ENCODE data around the gene LCN10.

Gene LCN10

GRCh38 chr9:136760424-136760823 is 17.7 kb upstream of the LCN10 start:
- H3K4me1 ChIP-seq (ENCODE audit: insufficient read depth, low read length, severe bottlenecking) = no peaks in the 10 kb centered on the region
- no peaks in the 10 kb centered on the region for H3K36me3 ChIP-seq (ENCODE audit: insufficient read depth, low read length)
- H3K4me3 ChIP-seq (ENCODE audit: low read depth, low read length, poor library complexity, severe bottlenecking) = no peak overlapping the region
- no peak overlapping the region for H3K9ac ChIP-seq (ENCODE audit: low read length)
- no peaks in the 10 kb centered on the region for H4K20me1 ChIP-seq (ENCODE audit: insufficient read depth, low read length)
- no peaks in the 10 kb centered on the region for H3K79me2 ChIP-seq (ENCODE audit: insufficient read depth, low read length)
- no peaks in the 10 kb centered on the region for H3K9me2 ChIP-seq (ENCODE audit: low read depth, low read length)
- no peak overlapping the region for H3K4me2 ChIP-seq (ENCODE audit: low read length)
- H2AFZ ChIP-seq (ENCODE audit: low read length) = no peak overlapping the region
- H3F3A ChIP-seq (ENCODE audit: insufficient read depth, low read length) = no peaks in the 10 kb centered on the region
- peaks cover 24% of the 10 kb centered on the region; the same call in 1 of the 2 replicates for H3K27me3 ChIP-seq (ENCODE audit: insufficient read depth, low read length)
- H3K27ac ChIP-seq (ENCODE audit: low read depth, low read length, poor library complexity, severe bottlenecking) = no peak overlapping the region
- no peak for TF ChIP-seq EZH2 (IDR thresholded peaks at IDR 0.05; ENCODE audit: borderline replicate concordance, low read length)
- TF ChIP-seq CTCF (IDR thresholded peaks at IDR 0.05; ENCODE audit: low read length) = no peak
- H3K9me3 ChIP-seq (ENCODE audit: low read length) = no peaks in the 10 kb centered on the region

- Histone ChIP-seq H3K79me2 (ENCODE audit: insufficient read depth, low read length) (no peaks in the 10 kb centered on the region), H4K20me1 (ENCODE audit: insufficient read depth, low read length) (no peaks in the 10 kb centered on the region), H3K9me3 (ENCODE audit: low read length) (no peaks in the 10 kb centered on the region), H3K36me3 (ENCODE audit: insufficient read depth, low read length) (no peaks in the 10 kb centered on the region), H2AFZ (ENCODE audit: low read length) (no peak overlapping the region), H3K9me2 (ENCODE audit: low read depth, low read length) (no peaks in the 10 kb centered on the region), H3K4me2 (ENCODE audit: low read length) (no peak overlapping the region), H3K4me3 (ENCODE audit: low read depth, low read length, poor library complexity, severe bottlenecking) (no peak overlapping the region), H3K27me3 (ENCODE audit: insufficient read depth, low read length) (peaks cover 27% of the 10 kb centered on the region; the same call in 1 of the 2 replicates), H3F3A (ENCODE audit: insufficient read depth, low read length) (no peaks in the 10 kb centered on the region), H3K27ac (ENCODE audit: low read depth, low read length, poor library complexity, severe bottlenecking) (no peak overlapping the region), H3K4me1 (ENCODE audit: insufficient read depth, low read length, severe bottlenecking) (no peaks in the 10 kb centered on the region), H3K9ac (ENCODE audit: low read length) (no peak overlapping the region)
- TF ChIP-seq CTCF (IDR thresholded peaks at IDR 0.05; ENCODE audit: low read length) = no peak
- TF ChIP-seq EZH2 (IDR thresholded peaks at IDR 0.05; ENCODE audit: borderline replicate concordance, low read length) = no peak
Observed at GRCh38 chr9:136759436-136760325, 16.9 kb upstream of the LCN10 start.

- TF ChIP-seq EZH2 (IDR thresholded peaks at IDR 0.05; ENCODE audit: borderline replicate concordance, low read length) (no peak), CTCF (IDR thresholded peaks at IDR 0.05; ENCODE audit: low read length) (no peak)
- Histone ChIP-seq H3K4me2 (ENCODE audit: low read length) (no peak overlapping the region), H3K9me2 (ENCODE audit: low read depth, low read length) (no peaks in the 10 kb centered on the region)
Observed at GRCh38 chr9:136759001-136759400, 16.3 kb upstream of the LCN10 start.

More at GRCh38 chr9:136759001-136759400, 16.3 kb upstream of the LCN10 start:
- Histone ChIP-seq H3K4me3 (ENCODE audit: low read depth, low read length, poor library complexity, severe bottlenecking) (no peak overlapping the region), H3K27ac (ENCODE audit: low read depth, low read length, poor library complexity, severe bottlenecking) (no peak overlapping the region), H3K9ac (ENCODE audit: low read length) (no peak overlapping the region), H3K27me3 (ENCODE audit: insufficient read depth, low read length) (peaks cover 28% of the 10 kb centered on the region; the same call in 1 of the 2 replicates), H4K20me1 (ENCODE audit: insufficient read depth, low read length) (no peaks in the 10 kb centered on the region), H3K36me3 (ENCODE audit: insufficient read depth, low read length) (no peaks in the 10 kb centered on the region), H3K9me3 (ENCODE audit: low read length) (no peaks in the 10 kb centered on the region), H3K79me2 (ENCODE audit: insufficient read depth, low read length) (no peaks in the 10 kb centered on the region), H3K4me1 (ENCODE audit: insufficient read depth, low read length, severe bottlenecking) (no peaks in the 10 kb centered on the region), H2AFZ (ENCODE audit: low read length) (no peak overlapping the region), H3F3A (ENCODE audit: insufficient read depth, low read length) (no peaks in the 10 kb centered on the region)
